Measurements from ENCODE around the gene SP2.

DNA sequence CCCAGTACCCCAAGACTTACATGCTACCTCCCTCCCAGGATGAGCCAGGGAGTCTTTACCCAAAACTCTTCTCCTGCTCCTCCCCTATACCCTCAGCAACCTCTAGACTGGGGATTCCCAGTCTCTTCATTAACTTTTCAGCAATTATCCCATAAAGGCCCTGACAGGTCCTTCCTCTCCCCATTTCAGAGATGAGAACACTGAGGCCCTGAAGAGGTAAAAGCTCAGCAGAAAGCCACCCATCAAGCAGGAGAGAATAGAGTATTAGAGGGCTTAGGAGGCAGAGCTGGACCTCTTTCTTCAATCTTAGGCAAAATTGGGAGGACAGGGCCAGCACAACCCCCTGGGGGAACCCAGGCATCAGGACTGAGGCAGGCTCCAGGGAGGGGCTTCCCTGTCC is 39.2 kb upstream of the SP2 start:
- TF ChIP-seq GATA3 (IDR thresholded peaks at IDR 0.05; ENCODE audit: low read depth, low read length) (no peak), GATA2 (IDR thresholded peaks at IDR 0.05; ENCODE audit: low read depth, low read length) (no peak)

Measured in SH-SY5Y (cell line).